Parathyroid adenoma (tissue), 2 donors: ENCODE measurements around the gene GPR32.

Experiments
- H2AFZ ChIP-seq: fragments of 300-600 bp; sonication (generic); one replicate; pipeline ENCODE4 v1.7.0; 2017; ENCODE audit warnings: antibody characterized with exemption, mild to moderate bottlenecking
- H3K27ac ChIP-seq: fragments of 300-600 bp; sonication (generic); one replicate; pipeline ENCODE4 v1.7.0; 2017
- H3K27me3 ChIP-seq: fragments of 300-600 bp; sonication (generic); one replicate; pipeline ENCODE4 v1.7.0; 2017; ENCODE audit warnings: low read length; ENCODE audit not compliant: control insufficient read depth, insufficient read depth
- H3K36me3 ChIP-seq: fragments of 300-600 bp; sonication (generic); one replicate; pipeline ENCODE4 v1.7.0; 2017; ENCODE audit warnings: low read length; ENCODE audit not compliant: control insufficient read depth, insufficient read depth
- H3K4me1 ChIP-seq: fragments of 300-600 bp; sonication (generic); one replicate; pipeline ENCODE4 v1.7.0; 2017; ENCODE audit warnings: control low read depth
- H3K4me2 ChIP-seq: fragments of 300-600 bp; sonication (generic); one replicate; pipeline ENCODE4 v1.7.0; 2017; ENCODE audit warnings: low read length
- H3K4me3 ChIP-seq: fragments of 300-600 bp; sonication (generic); one replicate; pipeline ENCODE4 v1.7.0; 2017; ENCODE audit warnings: low read depth, low read length
- H3K79me2 ChIP-seq: fragments of 300-600 bp; sonication (generic); one replicate; pipeline ENCODE4 v1.7.0; 2017; ENCODE audit warnings: control low read depth
- H3K9ac ChIP-seq: fragments of 300-600 bp; sonication (generic); one replicate; pipeline ENCODE4 v1.7.0; 2017; ENCODE audit warnings: mild to moderate bottlenecking
- H3K9me3 ChIP-seq: fragments of 300-600 bp; sonication (generic); one replicate; pipeline ENCODE4 v1.7.0; 2017; ENCODE audit warnings: low read length; ENCODE audit not compliant: control insufficient read depth
- CTCF ChIP-seq: fragments of 300-600 bp; sonication (generic); IDR thresholded peaks from one replicate; pipeline ENCODE4 v1.7.0; 2017; ENCODE audit warnings: antibody characterized with exemption, mild to moderate bottlenecking
- donor health status: primary hyperparathyroidism.

The GPR32 gene

DNA sequence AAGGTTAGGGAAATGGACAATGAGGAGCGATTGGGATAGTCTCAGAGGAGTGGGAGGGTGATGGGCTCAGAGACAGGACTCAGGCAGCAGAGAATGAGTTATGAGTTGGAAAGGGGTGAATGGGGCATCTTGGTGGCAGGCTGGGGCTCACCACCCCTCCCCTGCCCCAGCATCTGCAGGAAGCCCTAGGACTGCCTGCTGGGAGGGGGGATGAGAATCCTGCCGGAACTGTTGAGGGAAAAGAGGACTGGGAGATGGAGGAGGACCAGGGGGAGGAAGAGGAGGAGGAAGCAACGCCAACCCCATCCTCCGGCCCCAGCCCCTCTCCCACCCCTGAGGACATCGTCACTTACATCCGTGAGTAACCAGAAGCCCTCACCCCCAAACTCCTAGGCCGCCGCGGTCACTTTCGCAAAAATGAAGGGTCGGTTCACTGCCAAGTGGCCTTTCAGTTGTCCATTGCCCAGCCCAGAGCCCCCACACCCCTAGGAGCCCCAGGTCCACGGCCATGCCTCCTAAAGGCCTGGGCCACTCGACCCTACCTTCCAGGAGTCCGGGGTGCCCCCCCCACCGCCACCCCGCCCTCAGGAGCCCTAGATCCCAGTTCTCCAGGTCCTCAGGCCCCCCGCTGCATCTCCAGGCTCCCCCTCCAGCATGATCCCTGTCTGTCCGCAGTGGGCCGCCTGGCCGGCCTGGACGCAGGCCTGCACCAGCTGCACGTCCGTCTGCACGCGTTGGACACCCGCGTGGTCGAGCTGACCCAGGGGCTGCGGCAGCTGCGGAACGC is 46.3 kb upstream of the GPR32 start:
- no peak overlapping the region for H3K9ac ChIP-seq
- peak overlapping the region; percentile 90 for H2AFZ ChIP-seq
- no peaks in the 10 kb centered on the region for H3K9me3 ChIP-seq
- peak overlapping the region; percentile 94 for H3K4me2 ChIP-seq
- H3K27me3 ChIP-seq = no peaks in the 10 kb centered on the region
- peak overlapping the region; percentile 73 for H3K27ac ChIP-seq
- no peaks in the 10 kb centered on the region for H3K79me2 ChIP-seq
- peaks cover 4% of the 10 kb centered on the region for H3K4me1 ChIP-seq
- TF ChIP-seq CTCF = no peak
- H3K4me3 ChIP-seq = peak overlapping the region; percentile 75
- H3K36me3 ChIP-seq = no peaks in the 10 kb centered on the region

GRCh38 chr19:50724522-50725217 is 45.6 kb upstream of the GPR32 start:
- Histone ChIP-seq H3K4me1 (peaks cover 4% of the 10 kb centered on the region), H3K4me2 (peak overlapping the region; percentile 94), H3K79me2 (no peaks in the 10 kb centered on the region), H3K4me3 (peak overlapping the region; percentile 75), H3K36me3 (no peaks in the 10 kb centered on the region), H2AFZ (peak overlapping the region; percentile 90), H3K27me3 (no peaks in the 10 kb centered on the region), H3K27ac (peak overlapping the region; percentile 73), H3K9me3 (no peaks in the 10 kb centered on the region), H3K9ac (peak overlapping the region; percentile 46)
- peak; percentile 86 for TF ChIP-seq CTCF

- Histone ChIP-seq H3K9ac (peak overlapping the region; percentile 46), H3K79me2 (no peaks in the 10 kb centered on the region), H3K27me3 (no peaks in the 10 kb centered on the region), H3K9me3 (no peaks in the 10 kb centered on the region), H3K4me1 (peaks cover 4% of the 10 kb centered on the region), H3K4me2 (peak overlapping the region; percentile 90), H3K36me3 (no peaks in the 10 kb centered on the region), H3K4me3 (peak overlapping the region; percentile 75), H2AFZ (peak overlapping the region; percentile 84), H3K27ac (peak overlapping the region; percentile 64)
- TF ChIP-seq CTCF = no peak
Measured at GRCh38 chr19:50725218-50725910, 44.9 kb upstream of the GPR32 start.

GRCh38 chr19:50725911-50726230 is 44.4 kb upstream of the GPR32 start:
- TF ChIP-seq CTCF = no peak
- H2AFZ ChIP-seq = no peak overlapping the region
- peak overlapping the region; percentile 90 for H3K4me2 ChIP-seq
- no peaks in the 10 kb centered on the region for H3K79me2 ChIP-seq
- H3K9me3 ChIP-seq = no peaks in the 10 kb centered on the region
- H3K27me3 ChIP-seq = no peaks in the 10 kb centered on the region
- no peak overlapping the region for H3K9ac ChIP-seq
- H3K4me3 ChIP-seq = peak overlapping the region; percentile 75
- H3K4me1 ChIP-seq = peaks cover 4% of the 10 kb centered on the region
- H3K27ac ChIP-seq = peak overlapping the region; percentile 64
- no peaks in the 10 kb centered on the region for H3K36me3 ChIP-seq
